ENCODE results near the gene GRIK4. TPM values are rescaled to one million over a fixed set of nuclear protein-coding genes. Genes with fewer than 3 reads are reported as not detected.

Gene GRIK4
- total RNA-seq, 1 experiment from 2014 or later: not detected

DNA sequence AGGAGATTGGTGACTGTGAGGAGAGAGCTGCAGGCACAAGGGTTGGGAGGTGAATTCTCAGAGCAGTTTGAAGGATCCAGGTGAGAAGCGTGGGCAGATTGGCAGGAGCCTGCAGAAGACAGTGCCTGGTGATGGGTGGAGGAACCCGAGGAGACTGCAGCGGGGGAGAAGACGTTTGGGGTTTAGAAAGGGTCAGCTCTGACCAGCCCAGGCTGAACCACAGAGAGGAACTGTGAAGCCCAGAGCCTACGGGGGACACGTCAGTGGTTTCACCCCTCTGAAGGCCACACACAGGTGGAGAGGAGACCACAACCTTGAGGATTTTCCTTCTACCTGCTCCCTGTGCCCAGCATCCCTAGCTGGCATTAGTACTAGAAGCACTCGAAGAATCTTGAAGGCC is 357.5 kb downstream of the GRIK4 start:
- ChIA-PET CTCF (interaction anchor here (0.5 to 0.6 kb wide), 2 partner anchors 423 to 1493 kb away, joined by 3 read pairs; no protein-coding TSS in a partner anchor), POLR2A (no interaction called here)

DNA sequence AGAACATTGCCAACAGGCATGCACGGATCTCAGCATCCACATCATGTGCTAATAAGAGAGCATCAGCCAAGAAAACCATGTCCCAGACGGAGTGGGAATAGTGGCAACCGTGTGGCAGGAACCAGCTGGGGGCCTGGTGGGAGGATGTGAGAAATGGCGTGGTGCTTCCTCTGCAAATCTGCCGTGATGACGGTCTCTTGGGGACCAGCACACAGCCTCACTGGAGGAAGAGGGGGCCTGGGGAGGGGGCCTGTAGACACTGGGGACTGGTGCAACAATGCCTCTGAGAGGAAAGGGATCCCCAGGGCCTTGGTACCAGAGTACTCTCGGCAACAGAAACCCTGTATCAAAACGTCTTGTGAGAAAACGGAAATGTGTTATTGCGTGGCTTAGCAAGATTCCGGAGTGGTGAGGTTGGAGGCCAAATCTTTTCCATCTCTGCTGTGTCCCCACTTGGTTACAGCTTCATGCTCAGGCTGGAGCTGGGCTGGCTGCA is 358.0 kb downstream of the GRIK4 start:
- BruUV-seq (replicated peaks): no TSS peak
- peaks cover 74% of the 10 kb centered on the region for H3K27me3 Mint-ChIP-seq (ENCODE audit: insufficient read depth, unreplicated experiment)
- POLR2A ChIA-PET: no interaction called here

More for the DNA sequence above, 357.5 kb downstream of the GRIK4 start:
- H3K4me3 Mint-ChIP-seq (ENCODE audit: unreplicated experiment): no peak overlapping the region
- H3K27ac Mint-ChIP-seq (ENCODE audit: low read depth, unreplicated experiment): no peak overlapping the region
- TF ChIP-seq, protein P1, sequence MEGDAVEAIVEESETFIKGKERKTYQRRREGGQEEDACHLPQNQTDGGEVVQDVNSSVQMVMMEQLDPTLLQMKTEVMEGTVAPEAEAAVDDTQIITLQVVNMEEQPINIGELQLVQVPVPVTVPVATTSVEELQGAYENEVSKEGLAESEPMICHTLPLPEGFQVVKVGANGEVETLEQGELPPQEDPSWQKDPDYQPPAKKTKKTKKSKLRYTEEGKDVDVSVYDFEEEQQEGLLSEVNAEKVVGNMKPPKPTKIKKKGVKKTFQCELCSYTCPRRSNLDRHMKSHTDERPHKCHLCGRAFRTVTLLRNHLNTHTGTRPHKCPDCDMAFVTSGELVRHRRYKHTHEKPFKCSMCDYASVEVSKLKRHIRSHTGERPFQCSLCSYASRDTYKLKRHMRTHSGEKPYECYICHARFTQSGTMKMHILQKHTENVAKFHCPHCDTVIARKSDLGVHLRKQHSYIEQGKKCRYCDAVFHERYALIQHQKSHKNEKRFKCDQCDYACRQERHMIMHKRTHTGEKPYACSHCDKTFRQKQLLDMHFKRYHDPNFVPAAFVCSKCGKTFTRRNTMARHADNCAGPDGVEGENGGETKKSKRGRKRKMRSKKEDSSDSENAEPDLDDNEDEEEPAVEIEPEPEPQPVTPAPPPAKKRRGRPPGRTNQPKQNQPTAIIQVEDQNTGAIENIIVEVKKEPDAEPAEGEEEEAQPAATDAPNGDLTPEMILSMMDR (IDR thresholded peaks at IDR 0.05; ENCODE audit: unreplicated experiment): no peak
- no peaks in the 10 kb centered on the region for H3K9me3 Mint-ChIP-seq (ENCODE audit: unreplicated experiment)
- BruUV-seq (replicated peaks): no TSS peak
- peaks cover 74% of the 10 kb centered on the region for H3K27me3 Mint-ChIP-seq (ENCODE audit: insufficient read depth, unreplicated experiment)
- intact Hi-C loops (cut with micrococcal nuclease): no loop called here
- H3K4me1 Mint-ChIP-seq (ENCODE audit: insufficient read depth, unreplicated experiment): no peaks in the 10 kb centered on the region
- H3K36me3 Mint-ChIP-seq (ENCODE audit: insufficient read depth, unreplicated experiment): no peaks in the 10 kb centered on the region
- no peak for DNase-seq (ENCODE audit: unreplicated experiment)

DNA sequence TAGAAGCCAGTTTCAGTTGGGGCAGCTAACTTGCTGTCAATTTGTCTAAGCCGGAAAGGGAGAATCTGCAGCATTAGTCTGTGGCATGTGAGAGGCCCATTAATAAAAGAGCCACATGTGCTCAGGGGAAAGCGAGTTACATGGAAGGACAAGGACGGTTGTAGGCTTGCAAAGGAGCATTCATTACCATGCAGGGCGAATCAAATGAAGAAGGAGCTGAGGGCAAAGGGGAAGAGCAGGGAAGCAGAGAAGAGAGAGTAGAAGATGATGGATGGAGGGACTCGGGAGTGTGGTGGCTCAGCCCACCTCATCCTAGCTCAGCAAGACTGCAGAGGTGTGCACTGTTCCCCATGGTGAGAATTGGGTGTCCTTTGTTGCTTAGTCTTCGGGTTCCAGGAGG is 359.6 kb downstream of the GRIK4 start:
- intact Hi-C loops (cut with micrococcal nuclease): no loop called here
- ChIA-PET POLR2A (interaction anchor here (0.7 kb wide), 1 partner anchor 17 kb away, joined by 3 read pairs; no protein-coding TSS in a partner anchor), CTCF (no interaction called here)
- H3K27ac Mint-ChIP-seq (ENCODE audit: low read depth, unreplicated experiment): no peak overlapping the region
- peaks cover 85% of the 10 kb centered on the region for H3K27me3 Mint-ChIP-seq (ENCODE audit: insufficient read depth, unreplicated experiment)
- DNase-seq (ENCODE audit: unreplicated experiment): no peak
- H3K4me3 Mint-ChIP-seq (ENCODE audit: unreplicated experiment): no peak overlapping the region
- BruUV-seq (replicated peaks): no TSS peak
- TF ChIP-seq, protein P1 (IDR thresholded peaks at IDR 0.05; ENCODE audit: unreplicated experiment): no peak
- peaks cover 6% of the 10 kb centered on the region for H3K9me3 Mint-ChIP-seq (ENCODE audit: unreplicated experiment)
- H3K4me1 Mint-ChIP-seq (ENCODE audit: insufficient read depth, unreplicated experiment): no peaks in the 10 kb centered on the region
- no peaks in the 10 kb centered on the region for H3K36me3 Mint-ChIP-seq (ENCODE audit: insufficient read depth, unreplicated experiment)

More for the DNA sequence above, 358.0 kb downstream of the GRIK4 start:
- Mint-ChIP-seq H3K4me1 (ENCODE audit: insufficient read depth, unreplicated experiment) (no peaks in the 10 kb centered on the region), H3K4me3 (ENCODE audit: unreplicated experiment) (no peak overlapping the region), H3K36me3 (ENCODE audit: insufficient read depth, unreplicated experiment) (no peaks in the 10 kb centered on the region), H3K9me3 (ENCODE audit: unreplicated experiment) (no peaks in the 10 kb centered on the region), H3K27ac (ENCODE audit: low read depth, unreplicated experiment) (no peak overlapping the region)
- CTCF ChIA-PET: interaction anchor here (0.5 kb wide), 1 partner anchor 1493 kb away, joined by 3 read pairs; no protein-coding TSS in a partner anchor
- TF ChIP-seq, protein P1 (IDR thresholded peaks at IDR 0.05; ENCODE audit: unreplicated experiment): no peak
- intact Hi-C loops (cut with micrococcal nuclease): no loop called here
- no peak for DNase-seq (ENCODE audit: unreplicated experiment)

DNA sequence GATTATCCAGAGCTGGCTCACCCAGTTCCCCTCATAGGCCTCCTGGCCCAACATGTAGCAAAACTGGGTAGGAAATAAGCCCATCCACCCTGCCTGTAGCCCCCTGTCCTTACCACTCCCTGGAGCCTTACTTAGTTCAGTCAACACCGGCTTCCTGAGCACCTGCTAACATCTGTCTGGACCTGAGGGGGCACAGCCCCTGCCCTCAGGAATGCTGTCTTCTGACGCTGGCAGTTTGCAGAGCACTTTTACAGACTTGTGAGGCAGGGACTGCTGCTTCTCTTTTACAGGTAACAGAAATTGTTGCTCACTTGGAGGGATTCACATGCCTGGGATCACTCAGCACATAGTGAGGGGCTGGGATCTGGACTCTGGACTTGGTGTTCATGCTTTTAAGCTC is 360.4 kb downstream of the GRIK4 start:
- no peak for DNase-seq (ENCODE audit: unreplicated experiment)
- no peaks in the 10 kb centered on the region for H3K36me3 Mint-ChIP-seq (ENCODE audit: insufficient read depth, unreplicated experiment)
- BruUV-seq (replicated peaks): no TSS peak
- TF ChIP-seq, protein P1 (IDR thresholded peaks at IDR 0.05; ENCODE audit: unreplicated experiment): no peak
- H3K9me3 Mint-ChIP-seq (ENCODE audit: unreplicated experiment): peaks cover 11% of the 10 kb centered on the region
- H3K27ac Mint-ChIP-seq (ENCODE audit: low read depth, unreplicated experiment): no peak overlapping the region
- ChIA-PET POLR2A (no interaction called here), CTCF (no interaction called here)
- H3K4me3 Mint-ChIP-seq (ENCODE audit: unreplicated experiment): no peak overlapping the region
- H3K27me3 Mint-ChIP-seq (ENCODE audit: insufficient read depth, unreplicated experiment): peaks cover 90% of the 10 kb centered on the region
- intact Hi-C loops (cut with micrococcal nuclease): no loop called here
- H3K4me1 Mint-ChIP-seq (ENCODE audit: insufficient read depth, unreplicated experiment): no peaks in the 10 kb centered on the region

Measured in MCF 10A (cell line).